Smooth muscle cell (in vitro differentiated cells): ENCODE results near the gene PARD3B. TPM values are rescaled to one million over a fixed set of nuclear protein-coding genes. Genes with fewer than 3 reads are reported as not detected.

Experiments used
- DNase-seq: peaks from one replicate; lab custom pipeline; 2025; ENCODE audit not compliant: unreplicated experiment; lab: John Stamatoyannopoulos, UW
- H2AFZ ChIP-seq: fragments of 200-600 bp; sonication (generic); 2 replicates; pipeline ENCODE4 v1.6.0; 2016; ENCODE audit warnings: antibody characterized with exemption, low read depth, mild to moderate bottlenecking
- H3F3A ChIP-seq: fragments of 200-600 bp; sonication (generic); 2 replicates; pipeline ENCODE4 v1.6.0; 2017; ENCODE audit warnings: antibody characterized with exemption, low read depth
- H3K27ac ChIP-seq: fragments of 200-600 bp; sonication (generic); 2 replicates; pipeline ENCODE4 v1.5.1; 2016; ENCODE audit warnings: low read depth, mild to moderate bottlenecking
- H3K27me3 ChIP-seq: fragments of 200-600 bp; sonication (generic); 2 replicates; pipeline ENCODE4 v1.6.1; 2016; ENCODE audit warnings: low read depth, mild to moderate bottlenecking
- H3K36me3 ChIP-seq: fragments of 200-600 bp; sonication (generic); 2 replicates; pipeline ENCODE4 v1.5.1; 2016; ENCODE audit warnings: low read depth
- H3K4me1 ChIP-seq: fragments of 200-600 bp; sonication (generic); 2 replicates; pipeline ENCODE4 v1.5.1; 2016; ENCODE audit warnings: low read depth
- H3K4me2 ChIP-seq: fragments of 200-600 bp; sonication (generic); 2 replicates; pipeline ENCODE4 v1.6.0; 2016; ENCODE audit warnings: mild to moderate bottlenecking
- H3K4me3 ChIP-seq: fragments of 200-600 bp; sonication (generic); 2 replicates; pipeline ENCODE4 v1.5.1; 2016; ENCODE audit warnings: mild to moderate bottlenecking
- H3K79me2 ChIP-seq: fragments of 200-600 bp; sonication (generic); 2 replicates; pipeline ENCODE4 v1.6.0; 2016; ENCODE audit warnings: low read depth, mild to moderate bottlenecking
- H3K9ac ChIP-seq: fragments of 200-600 bp; sonication (generic); 2 replicates; pipeline ENCODE4 v1.6.0; 2016; ENCODE audit warnings: low read depth
- H3K9me3 ChIP-seq: fragments of 200-600 bp; sonication (generic); replicated peaks from 2 replicates; pipeline ENCODE4 v1.5.1; 2016; ENCODE audit warnings: low read depth
- H4K20me1 ChIP-seq: fragments of 200-600 bp; sonication (generic); 2 replicates; pipeline ENCODE4 v1.6.0; 2016; ENCODE audit warnings: low read depth
- WGBS: methylation state at CpG from one replicate; pipeline ENCODE4 v1.1.7; 2016; ENCODE audit warnings: low lambda C conversion rate; 5-methylcytosine and 5-hydroxymethylcytosine counted together
- polyA plus RNA-seq: library from polyadenylated mRNA; unstranded; fragments of >200 nt; fragmentation: Nextera tagmentation; extraction: Ambion mirVana; gene quantifications from 2 replicates; pipeline ENCODE4 v1.2.1, GENCODE V29; 2016
- total RNA-seq: library from RNA; depleted of rRNA; stranded (reverse); fragments of >200 nt; gene quantifications from 2 replicates; pipeline ENCODE4 v1.2.3, GENCODE V29; 2014
- TF ChIP-seq, protein P1 (sequence below): fragments of 200-600 bp; sonication (generic); IDR thresholded peaks from 2 replicates; pipeline ENCODE4 v1.5.1; 2017; ENCODE audit warnings: borderline replicate concordance, mild to moderate bottlenecking, antibody characterized with exemption; ENCODE audit not compliant: insufficient read depth, poor library complexity, severe bottlenecking

PARD3B gene
- total and polyA plus RNA-seq, 2 experiments from 2014 or later = 3.3 to 12.2 TPM

- DNase-seq = no peak
- Histone ChIP-seq H3K36me3 (no peaks in the 10 kb centered on the region), H3F3A (no peaks in the 10 kb centered on the region), H3K4me1 (no peaks in the 10 kb centered on the region), H3K9me3 (no peaks in the 10 kb centered on the region), H3K27ac (no peak overlapping the region), H2AFZ (no peak overlapping the region), H4K20me1 (no peaks in the 10 kb centered on the region), H3K9ac (no peak overlapping the region), H3K4me2 (no peak overlapping the region), H3K27me3 (no peaks in the 10 kb centered on the region), H3K4me3 (no peak overlapping the region), H3K79me2 (no peaks in the 10 kb centered on the region)
- 83% methylated on average over 2 of the region's 2 CpGs for WGBS
- TF ChIP-seq, protein P1, sequence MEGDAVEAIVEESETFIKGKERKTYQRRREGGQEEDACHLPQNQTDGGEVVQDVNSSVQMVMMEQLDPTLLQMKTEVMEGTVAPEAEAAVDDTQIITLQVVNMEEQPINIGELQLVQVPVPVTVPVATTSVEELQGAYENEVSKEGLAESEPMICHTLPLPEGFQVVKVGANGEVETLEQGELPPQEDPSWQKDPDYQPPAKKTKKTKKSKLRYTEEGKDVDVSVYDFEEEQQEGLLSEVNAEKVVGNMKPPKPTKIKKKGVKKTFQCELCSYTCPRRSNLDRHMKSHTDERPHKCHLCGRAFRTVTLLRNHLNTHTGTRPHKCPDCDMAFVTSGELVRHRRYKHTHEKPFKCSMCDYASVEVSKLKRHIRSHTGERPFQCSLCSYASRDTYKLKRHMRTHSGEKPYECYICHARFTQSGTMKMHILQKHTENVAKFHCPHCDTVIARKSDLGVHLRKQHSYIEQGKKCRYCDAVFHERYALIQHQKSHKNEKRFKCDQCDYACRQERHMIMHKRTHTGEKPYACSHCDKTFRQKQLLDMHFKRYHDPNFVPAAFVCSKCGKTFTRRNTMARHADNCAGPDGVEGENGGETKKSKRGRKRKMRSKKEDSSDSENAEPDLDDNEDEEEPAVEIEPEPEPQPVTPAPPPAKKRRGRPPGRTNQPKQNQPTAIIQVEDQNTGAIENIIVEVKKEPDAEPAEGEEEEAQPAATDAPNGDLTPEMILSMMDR = no peak
Observed at GRCh38 chr2:205471776-205472175, 926.5 kb downstream of the PARD3B start.

- no peak overlapping the region for H3K27ac ChIP-seq
- H3K4me2 ChIP-seq = no peak overlapping the region
- H3K4me1 ChIP-seq = no peaks in the 10 kb centered on the region
- 97% methylated on average over 3 of the region's 3 CpGs for WGBS
- H3K27me3 ChIP-seq = no peaks in the 10 kb centered on the region
- H3K79me2 ChIP-seq = no peaks in the 10 kb centered on the region
- DNase-seq = no peak
- H3K9me3 ChIP-seq = no peaks in the 10 kb centered on the region
- no peak overlapping the region for H3K4me3 ChIP-seq
- TF ChIP-seq, protein P1 = no peak
- H3F3A ChIP-seq = no peaks in the 10 kb centered on the region
- H3K9ac ChIP-seq = no peak overlapping the region
- H2AFZ ChIP-seq = no peak overlapping the region
- no peaks in the 10 kb centered on the region for H4K20me1 ChIP-seq
- H3K36me3 ChIP-seq = no peaks in the 10 kb centered on the region
Observed at GRCh38 chr2:205473791-205474190, 928.5 kb downstream of the PARD3B start.

GRCh38 chr2:205474741-205475415 is 929.6 kb downstream of the PARD3B start:
- 36% methylated on average over 6 of the region's 6 CpGs for WGBS
- DNase-seq = no peak
- Histone ChIP-seq H3K4me2 (peak overlapping the region; percentile 27), H3K79me2 (no peaks in the 10 kb centered on the region), H3K4me1 (no peaks in the 10 kb centered on the region), H3K27ac (no peak overlapping the region), H3K9me3 (no peaks in the 10 kb centered on the region), H3K4me3 (no peak overlapping the region), H3K36me3 (no peaks in the 10 kb centered on the region), H3F3A (no peaks in the 10 kb centered on the region), H3K9ac (no peak overlapping the region), H2AFZ (no peak overlapping the region), H3K27me3 (no peaks in the 10 kb centered on the region), H4K20me1 (no peaks in the 10 kb centered on the region)
- TF ChIP-seq, protein P1 = no peak

DNA sequence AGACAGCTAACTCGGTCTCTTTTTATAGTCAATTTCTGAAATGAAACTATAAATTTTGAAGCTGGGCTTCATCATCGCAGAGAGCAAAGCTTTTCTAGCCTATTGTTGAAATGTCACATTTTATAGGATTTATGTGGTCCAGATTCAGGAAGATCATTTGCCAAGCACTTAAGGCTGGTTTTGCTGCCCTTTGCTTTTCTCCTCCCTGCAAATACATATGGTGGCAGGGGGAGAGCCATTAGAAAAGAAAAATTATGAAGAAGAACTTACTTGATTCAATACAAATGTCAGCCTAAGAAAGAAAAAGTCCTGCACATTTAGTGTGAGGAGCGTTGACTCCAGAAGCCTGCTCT is 930.1 kb downstream of the PARD3B start:
- no peaks in the 10 kb centered on the region for H3K79me2 ChIP-seq
- TF ChIP-seq, protein P1 = no peak

More for the DNA sequence above, 930.1 kb downstream of the PARD3B start:
- Histone ChIP-seq H3K4me1 (no peaks in the 10 kb centered on the region), H3K36me3 (no peaks in the 10 kb centered on the region), H3K27ac (no peak overlapping the region), H3K9ac (no peak overlapping the region), H3F3A (no peaks in the 10 kb centered on the region), H3K9me3 (no peaks in the 10 kb centered on the region), H3K27me3 (no peaks in the 10 kb centered on the region), H3K4me2 (peak overlapping the region; percentile 27), H3K4me3 (no peak overlapping the region), H2AFZ (no peak overlapping the region), H4K20me1 (no peaks in the 10 kb centered on the region)
- DNase-seq = no peak
- 88% methylated on average over 3 of the region's 3 CpGs for WGBS
